ENCODE results near the gene ZCCHC10. TPM values are rescaled to one million over a fixed set of nuclear protein-coding genes. Genes with fewer than 3 reads are reported as not detected.

The ZCCHC10 gene
- total and polyA plus RNA-seq, 10 of the 15 experiments (the other 5 are each of a cell fraction or from before 2014, with no cell fraction given) = 16.8 to 117 (median 53.5) TPM

GRCh38 chr5:132962429-132963021 is 63.8 kb downstream of the ZCCHC10 start (continued):
- TF ChIP-seq RELB (IDR thresholded peaks at IDR 0.05; ENCODE audit: low read depth) = peak; percentile 78
- TF ChIP-seq IKZF1 (conservative IDR thresholded peaks at IDR 0.05) = peak; percentile 45
- TF ChIP-seq SUZ12 (IDR thresholded peaks at IDR 0.05; ENCODE audit: unreplicated experiment) = no peak
- no peak for TF ChIP-seq CUX1 (IDR thresholded peaks at IDR 0.05; ENCODE audit: insufficient replicate concordance, low read depth, low read length)
- TF ChIP-seq NFIC (IDR thresholded peaks at IDR 0.05; ENCODE audit: low read depth, low read length) = 0 out of 2 replicates have a peak, but pooled peaks have one; percentile 21
- no peak for TF ChIP-seq SIN3A (IDR thresholded peaks at IDR 0.05; ENCODE audit: low read depth, low read length)
- peak; percentile 81; the same call in 1 of the 2 replicates for TF ChIP-seq WRNIP1 (IDR thresholded peaks at IDR 0.05; ENCODE audit: borderline replicate concordance, low read depth, low read length)
- TF ChIP-seq SUPT20H (IDR thresholded peaks at IDR 0.05; ENCODE audit: borderline replicate concordance, control insufficient read depth, low read depth, low read length) = no peak
- TF ChIP-seq POLR2AphosphoS5 (IDR thresholded peaks at IDR 0.05; ENCODE audit: low read length) = no peak
- TF ChIP-seq ZNF24 (IDR thresholded peaks at IDR 0.05) = no peak
- no peak for TF ChIP-seq CBX3 (IDR thresholded peaks at IDR 0.05; ENCODE audit: borderline replicate concordance, low read depth)
- no peak for TF ChIP-seq ZNF274 (IDR thresholded peaks at IDR 0.05; ENCODE audit: insufficient read depth, insufficient read length)
- TF ChIP-seq ELK1 (IDR thresholded peaks at IDR 0.05; ENCODE audit: low read depth, low read length) = no peak
- TF ChIP-seq EP300 (IDR thresholded peaks at IDR 0.05; ENCODE audit: borderline replicate concordance in 1 of 2, control insufficient read depth in 1 of 2, low read depth in 2 of 2, low read length in 2 of 2) = no peak
- no peak for TF ChIP-seq E2F4 (IDR thresholded peaks at IDR 0.05; ENCODE audit: low read depth, low read length)
- peak; percentile 49; the same call in 1 of the 2 replicates for TF ChIP-seq CBFB (IDR thresholded peaks at IDR 0.05; ENCODE audit: low read depth)
- TF ChIP-seq PKNOX1 (IDR thresholded peaks at IDR 0.05) = no peak
- TF ChIP-seq SP1 (IDR thresholded peaks at IDR 0.05; ENCODE audit: low read depth, low read length) = no peak
- TF ChIP-seq SRF (IDR thresholded peaks at IDR 0.05; ENCODE audit: low read depth in 2 of 2, low read length in 2 of 2) = no peak
- no peak for TF ChIP-seq PAX5 (IDR thresholded peaks at IDR 0.05; ENCODE audit: borderline replicate concordance, low read depth, low read length)
